Prostate gland (tissue), 2 donors: Measurements from ENCODE around the gene LPCAT1. TPM values are rescaled to one million over a fixed set of nuclear protein-coding genes. Genes with fewer than 3 reads are reported as not detected.

ENCODE experiments used
- DNase-seq: peaks from one replicate; pipeline ENCODE4 v3.0.0-alpha.2; 2019; ENCODE audit warnings: low spot score
- H3K27ac ChIP-seq, 2 donors: fragments of 200-600 bp; sonication (generic); 2 replicates each; pipeline ENCODE4 v1.5.1; 2017 to 2019
- H3K27me3 ChIP-seq: fragments of 200-600 bp; sonication (generic); replicated peaks from 2 replicates; pipeline ENCODE4 v1.5.1; 2019; ENCODE audit not compliant: insufficient read depth
- H3K36me3 ChIP-seq, 2 donors: fragments of 200-600 bp; sonication (generic); 1 replicate in 1 of 2; 2 replicates in 1 of 2; pipeline versions ENCODE4 v1.5.1 to v1.8.1; 2017 to 2019
- H3K4me1 ChIP-seq: fragments of 200-600 bp; sonication (generic); replicated peaks from 2 replicates; pipeline ENCODE4 v1.5.1; 2019
- H3K4me3 ChIP-seq, 2 donors: fragments of 200-600 bp; sonication (generic); 2 replicates each; pipeline ENCODE4 v1.5.1; 2017 to 2019
- H3K9me3 ChIP-seq: fragments of 200-600 bp; sonication (generic); 2 replicates; pipeline ENCODE4 v1.5.1; 2017
- CTCF ChIP-seq, 4 experiments: fragments of 200-600 bp in 2 of 4; fragments of 450-650 bp in 2 of 4; sonication (generic) in 2 of 4; IDR thresholded peaks; 1 replicate in 3 of 4; 2 replicates in 1 of 4; pipeline ENCODE4 v1.5.1; 2016 to 2019; ENCODE audit warnings: antibody characterized with exemption in 4 of 4, mild to moderate bottlenecking in 2 of 4, moderate library complexity in 2 of 4
- POLR2A ChIP-seq: fragments of 450-650 bp; IDR thresholded peaks from one replicate; pipeline ENCODE4 v1.6.1; 2016; ENCODE audit warnings: antibody characterized with exemption, mild to moderate bottlenecking
- POLR2AphosphoS5 ChIP-seq: sonication (generic); formaldehyde crosslinking; IDR thresholded peaks from one replicate; pipeline ENCODE4 v1.6.1; 2017; ENCODE audit warnings: antibody characterized with exemption
- WGBS: methylation state at CpG from one replicate; pipeline ENCODE4 v1.1.5; 2018; 5-methylcytosine and 5-hydroxymethylcytosine counted together
- intact Hi-C: fragments of 100-400 bp; cut with DNase I; formaldehyde crosslinking; loops from one replicate; pipeline ENCODE4 v1.14.2; 2022
- total RNA-seq, 2 donors: library from RNA; depleted of rRNA; stranded (reverse); fragments of >200 nt; gene quantifications; one replicate each; pipeline ENCODE4 v1.1.0, GENCODE V29; 2016

LPCAT1 gene
- total RNA-seq, 2 donors from 2014 or later, result 22.6 to 23.9 TPM

- Histone ChIP-seq H3K27me3 (no peaks in the 10 kb centered on the region), H3K4me1 (no peaks in the 10 kb centered on the region), H3K36me3 (no peaks in the 10 kb centered on the region), H3K27ac (no peak overlapping the region), H3K9me3 (no peaks in the 10 kb centered on the region), H3K4me3 (no peak overlapping the region)
- no peak for TF ChIP-seq POLR2AphosphoS5
- 84% methylated on average over 17 of the region's 21 CpGs for WGBS
- intact Hi-C loops, result no loop called here
- DNase-seq, result no peak
Measured at GRCh38 chr5:1511651-1512540, 11.9 kb downstream of the LPCAT1 start.

- Histone ChIP-seq H3K27me3 (no peaks in the 10 kb centered on the region), H3K4me1 (no peaks in the 10 kb centered on the region), H3K9me3 (no peaks in the 10 kb centered on the region), H3K36me3 (no peaks in the 10 kb centered on the region), H3K27ac (no peak overlapping the region), H3K4me3 (no peak overlapping the region)
- no peak for TF ChIP-seq POLR2A
- TF ChIP-seq POLR2AphosphoS5, result no peak
- no peak for TF ChIP-seq CTCF (IDR thresholded peaks at IDR 0.05)
- no peak for DNase-seq
- intact Hi-C loops, result no loop called here
- 90% methylated on average over 20 of the region's 20 CpGs for WGBS
Measured at GRCh38 chr5:1511048-1511447, 12.7 kb downstream of the LPCAT1 start.

GRCh38 chr5:1510631-1511030 is 13.1 kb downstream of the LPCAT1 start:
- WGBS, result 93% methylated on average over 9 of the region's 11 CpGs
- H3K36me3 ChIP-seq, result no peaks in the 10 kb centered on the region
- TF ChIP-seq CTCF (IDR thresholded peaks at IDR 0.05) (no peak), POLR2AphosphoS5 (no peak), POLR2A (no peak)

GRCh38 chr5:1510151-1510561 is 13.6 kb downstream of the LPCAT1 start:
- no peak for DNase-seq
- intact Hi-C loops, result no loop called here
- Histone ChIP-seq H3K36me3 (no peaks in the 10 kb centered on the region), H3K4me3 (no peak overlapping the region), H3K27ac (no peak overlapping the region), H3K9me3 (no peaks in the 10 kb centered on the region), H3K4me1 (no peaks in the 10 kb centered on the region), H3K27me3 (no peaks in the 10 kb centered on the region)
- TF ChIP-seq POLR2A, result no peak
- 92% methylated on average over 18 of the region's 18 CpGs for WGBS

More at GRCh38 chr5:1510631-1511030, 13.1 kb downstream of the LPCAT1 start:
- DNase-seq, result no peak
- H3K4me3 ChIP-seq, result no peak overlapping the region
- intact Hi-C loops, result no loop called here
- no peak overlapping the region for H3K27ac ChIP-seq
- H3K4me1 ChIP-seq, result no peaks in the 10 kb centered on the region
- no peaks in the 10 kb centered on the region for H3K9me3 ChIP-seq
- H3K27me3 ChIP-seq, result no peaks in the 10 kb centered on the region

- intact Hi-C loops, result no loop called here
- DNase-seq, result no peak
- H3K9me3 ChIP-seq, result no peaks in the 10 kb centered on the region
- no peaks in the 10 kb centered on the region for H3K4me1 ChIP-seq
- H3K27ac ChIP-seq, result no peak overlapping the region
- H3K27me3 ChIP-seq, result no peaks in the 10 kb centered on the region
- TF ChIP-seq POLR2AphosphoS5 (no peak), CTCF (IDR thresholded peaks at IDR 0.05) (no peak), POLR2A (no peak)
- no peaks in the 10 kb centered on the region for H3K36me3 ChIP-seq
- no peak overlapping the region for H3K4me3 ChIP-seq
- 87% methylated on average over 30 of the region's 30 CpGs for WGBS
Measured at GRCh38 chr5:1509346-1510085, 14.2 kb downstream of the LPCAT1 start.
